ENCODE data around the gene PEX13. TPM values are rescaled to one million over a fixed set of nuclear protein-coding genes. Genes with fewer than 3 reads are reported as not detected.

The PEX13 gene
- total RNA-seq, 1 experiment from 2014 or later: 22.4 TPM

GRCh38 chr2:60972889-60973656 is 44.4 kb upstream of the PEX13 start:
- Mint-ChIP-seq H3K27ac (no peak overlapping the region; a peak in 1 of 7 replicates), H3K27me3 (ENCODE audit: low read depth) (no peaks in the 10 kb centered on the region), H3K36me3 (ENCODE audit: insufficient read depth in 1 of 3, low read depth in 3 of 3) (no peaks in the 10 kb centered on the region), H3K4me3 (no peak overlapping the region), H3K9me3 (no peaks in the 10 kb centered on the region), H3K4me1 (no peaks in the 10 kb centered on the region)
- no peak overlapping the region for H3K18ac ChIP-seq (ENCODE audit: insufficient read length, low read depth, low read length)
- H2BK5ac ChIP-seq (ENCODE audit: insufficient read length, low read length): no peak overlapping the region
- H3K9me3 ChIP-seq (ENCODE audit: control insufficient read depth, low read depth, low read length): no peaks in the 10 kb centered on the region
- no peak overlapping the region for H3K9ac ChIP-seq (ENCODE audit: extremely low read depth, insufficient read length, low read length)
- no peak overlapping the region for H2AK5ac ChIP-seq (ENCODE audit: insufficient read length, low read length)
- no peak overlapping the region for H3K14ac ChIP-seq (ENCODE audit: insufficient read depth, low read length)
- WGBS (ENCODE audit: extremely low coverage, insufficient read length, low lambda C conversion rate): no CpG with 5 or more reads among the region's 32 CpGs
- no peaks in the 10 kb centered on the region for H3K4me1 ChIP-seq (ENCODE audit: insufficient read depth, low read length)
- H2BK20ac ChIP-seq (ENCODE audit: low read depth, low read length, poor library complexity, severe bottlenecking): no peak overlapping the region
- DNase-seq: peak; percentile 44
- H3K23me2 ChIP-seq (ENCODE audit: insufficient read length, low read depth, low read length, poor library complexity, severe bottlenecking): no peaks in the 10 kb centered on the region
- no peak overlapping the region for H3K4ac ChIP-seq (ENCODE audit: low read depth, low read length)
- no peak overlapping the region for H3K4me2 ChIP-seq (ENCODE audit: insufficient read depth, insufficient read length, low read length)
- H3K79me2 ChIP-seq (ENCODE audit: insufficient read depth, low read length): no peaks in the 10 kb centered on the region
- no peak overlapping the region for H3K27ac ChIP-seq (ENCODE audit: insufficient read length, low read depth, low read length)
- no peak overlapping the region for H2AFZ ChIP-seq (ENCODE audit: low read length)
- no peak overlapping the region for H2BK15ac ChIP-seq (ENCODE audit: low read depth, low read length)
- H3K79me1 ChIP-seq (ENCODE audit: insufficient read depth, low read depth, low read length, poor library complexity, severe bottlenecking): no peaks in the 10 kb centered on the region
- H3K27me3 ChIP-seq (ENCODE audit: insufficient read depth, low read length): no peaks in the 10 kb centered on the region
- no peak overlapping the region for H4K91ac ChIP-seq (ENCODE audit: insufficient read length, low read depth, low read length)
- H3T11ph ChIP-seq (ENCODE audit: low read length): no peak overlapping the region
- no peak overlapping the region for H2BK120ac ChIP-seq (ENCODE audit: low read depth, low read length, poor library complexity, severe bottlenecking)
- H3K23ac ChIP-seq (ENCODE audit: insufficient read length, low read depth, low read length): no peak overlapping the region
- H3K56ac ChIP-seq (ENCODE audit: insufficient read length, low read depth, low read length): no peak overlapping the region
- H4K5ac ChIP-seq (ENCODE audit: insufficient read length, low read depth, low read length): no peak overlapping the region
- H4K8ac ChIP-seq (replicated peaks; ENCODE audit: insufficient read length, low read depth, low read length): no peak overlapping the region
- no peak overlapping the region for H2BK12ac ChIP-seq (ENCODE audit: insufficient read length, low read depth, low read length)
- no peaks in the 10 kb centered on the region for H4K20me1 ChIP-seq (ENCODE audit: control insufficient read depth, insufficient read depth, insufficient read length)
- no peak for TF ChIP-seq CTCF (conservative IDR thresholded peaks at IDR 0.05)

Measured in H9 (cell line).